Stomach smooth muscle (tissue), 2 donors: Measurements from ENCODE around the gene CUEDC2.

Experiments used
- H3K27ac ChIP-seq: one replicate; pipeline ENCODE4 v1.7.0; 2013; ENCODE audit warnings: mild to moderate bottlenecking, low read length, inconsistent platforms
- H3K27me3 ChIP-seq, 2 donors: one replicate each; pipeline ENCODE4 v1.7.0; 2013; ENCODE audit warnings: low read length in 2 of 2; ENCODE audit not compliant: insufficient read depth in 2 of 2, control insufficient read depth in 1 of 2
- H3K36me3 ChIP-seq, 2 donors: one replicate each; pipeline ENCODE4 v1.7.0; 2013; ENCODE audit warnings: low read length in 2 of 2; ENCODE audit not compliant: control insufficient read depth in 2 of 2, insufficient read depth in 2 of 2
- H3K4me1 ChIP-seq: one replicate; pipeline ENCODE4 v1.7.0; 2013; ENCODE audit warnings: low read length; ENCODE audit not compliant: control insufficient read depth, insufficient read depth
- H3K4me3 ChIP-seq, 2 donors: one replicate each; pipeline ENCODE4 v1.7.0; 2013; ENCODE audit warnings: low read length in 2 of 2
- H3K9ac ChIP-seq, 2 donors: one replicate each; pipeline ENCODE4 v1.7.0; 2013; ENCODE audit warnings: low read length in 2 of 2, mild to moderate bottlenecking in 1 of 2
- H3K9me3 ChIP-seq, 2 donors: one replicate each; pipeline ENCODE4 v1.7.0; 2013; ENCODE audit warnings: low read length in 2 of 2; ENCODE audit not compliant: control insufficient read depth in 2 of 2
- donor health status: healthy.
- donor health status: Pancreatic carcinoma.

CUEDC2 gene

GRCh38 chr10:102394801-102395399 is 37.5 kb downstream of the CUEDC2 start:
- H3K27me3 ChIP-seq, result no peaks in the 10 kb centered on the region

GRCh38 chr10:102394079-102394800 is 38.1 kb downstream of the CUEDC2 start:
- Histone ChIP-seq H3K27ac (peak overlapping the region; percentile 99), H3K9me3 (no peaks in the 10 kb centered on the region), H3K9ac (peak overlapping the region; percentile 88 to 89), H3K36me3 (peaks cover 11 to 14% of the 10 kb centered on the region in 2 donors), H3K27me3 (no peaks in the 10 kb centered on the region), H3K4me3 (peak overlapping the region; percentile 94 to 99), H3K4me1 (peaks cover 50% of the 10 kb centered on the region)

More at GRCh38 chr10:102394801-102395399, 37.5 kb downstream of the CUEDC2 start:
- Histone ChIP-seq H3K4me1 (peaks cover 56% of the 10 kb centered on the region), H3K4me3 (peak overlapping the region; percentile 94 to 99), H3K36me3 (peaks cover 11 to 15% of the 10 kb centered on the region in 2 donors), H3K9me3 (no peaks in the 10 kb centered on the region), H3K27ac (peak overlapping the region; percentile 99), H3K9ac (peak overlapping the region; percentile 88 to 89)

- peak overlapping the region; percentile 88 to 89 for H3K9ac ChIP-seq
- H3K36me3 ChIP-seq, result peaks cover 11 to 13% of the 10 kb centered on the region in 2 donors
- H3K27me3 ChIP-seq, result no peaks in the 10 kb centered on the region
- peak overlapping the region; percentile 94 to 99 for H3K4me3 ChIP-seq
- H3K9me3 ChIP-seq, result no peaks in the 10 kb centered on the region
- H3K27ac ChIP-seq, result peak overlapping the region; percentile 99
- peaks cover 44% of the 10 kb centered on the region for H3K4me1 ChIP-seq
Observed at GRCh38 chr10:102393411-102394078, 38.8 kb downstream of the CUEDC2 start.

- Histone ChIP-seq H3K9ac (no peak overlapping the region), H3K4me3 (no peak overlapping the region), H3K36me3 (peaks cover 2 to 3% of the 10 kb centered on the region in 2 donors), H3K27ac (no peak overlapping the region), H3K9me3 (no peaks in the 10 kb centered on the region), H3K27me3 (no peaks in the 10 kb centered on the region), H3K4me1 (peaks cover 32% of the 10 kb centered on the region)
Observed at GRCh38 chr10:102392306-102392705, 40.1 kb downstream of the CUEDC2 start.

- H3K27ac ChIP-seq, result no peak overlapping the region
- H3K9ac ChIP-seq, result no peak overlapping the region
- H3K9me3 ChIP-seq, result no peaks in the 10 kb centered on the region
- no peaks in the 10 kb centered on the region for H3K36me3 ChIP-seq
- no peak overlapping the region for H3K4me3 ChIP-seq
- peaks cover 12% of the 10 kb centered on the region for H3K4me1 ChIP-seq
- H3K27me3 ChIP-seq, result no peaks in the 10 kb centered on the region
Observed at GRCh38 chr10:102389894-102390293, 42.5 kb downstream of the CUEDC2 start.

GRCh38 chr10:102384606-102385429 is 47.6 kb downstream of the CUEDC2 start:
- no peak overlapping the region for H3K4me3 ChIP-seq
- H3K9ac ChIP-seq, result no peak overlapping the region
- no peaks in the 10 kb centered on the region for H3K4me1 ChIP-seq
- no peak overlapping the region for H3K27ac ChIP-seq
- peaks cover 22% of the 10 kb centered on the region in 2 donors for H3K36me3 ChIP-seq
- H3K27me3 ChIP-seq, result no peaks in the 10 kb centered on the region
- no peaks in the 10 kb centered on the region for H3K9me3 ChIP-seq

- Histone ChIP-seq H3K27me3 (no peaks in the 10 kb centered on the region), H3K27ac (no peak overlapping the region), H3K9ac (no peak overlapping the region), H3K4me3 (no peak overlapping the region), H3K36me3 (peaks cover 30% of the 10 kb centered on the region in 2 donors), H3K4me1 (no peaks in the 10 kb centered on the region), H3K9me3 (no peaks in the 10 kb centered on the region)
Observed at GRCh38 chr10:102384053-102384452, 48.3 kb downstream of the CUEDC2 start.

- H3K9ac ChIP-seq, result no peak overlapping the region
- no peak overlapping the region for H3K4me3 ChIP-seq
- H3K27ac ChIP-seq, result no peak overlapping the region
- peaks cover 35 to 36% of the 10 kb centered on the region in 2 donors for H3K36me3 ChIP-seq
- no peaks in the 10 kb centered on the region for H3K27me3 ChIP-seq
- H3K9me3 ChIP-seq, result no peaks in the 10 kb centered on the region
- no peaks in the 10 kb centered on the region for H3K4me1 ChIP-seq
Observed at GRCh38 chr10:102382871-102383270, 49.5 kb downstream of the CUEDC2 start.

- Histone ChIP-seq H3K4me1 (no peaks in the 10 kb centered on the region), H3K27ac (no peak overlapping the region), H3K36me3 (peaks cover 36% of the 10 kb centered on the region in 2 donors), H3K4me3 (no peak overlapping the region), H3K27me3 (no peaks in the 10 kb centered on the region), H3K9me3 (no peaks in the 10 kb centered on the region), H3K9ac (no peak overlapping the region)
Observed at GRCh38 chr10:102381983-102382382, 50.4 kb downstream of the CUEDC2 start.

GRCh38 chr10:102379383-102379782 is 53.0 kb downstream of the CUEDC2 start:
- no peaks in the 10 kb centered on the region for H3K9me3 ChIP-seq
- H3K27ac ChIP-seq, result no peak overlapping the region
- no peaks in the 10 kb centered on the region for H3K4me1 ChIP-seq
- peaks cover 55% of the 10 kb centered on the region in 2 donors for H3K36me3 ChIP-seq
- no peaks in the 10 kb centered on the region for H3K27me3 ChIP-seq
- H3K9ac ChIP-seq, result no peak overlapping the region
- no peak overlapping the region for H3K4me3 ChIP-seq
